ENCODE data around the gene EIF1AD.

The EIF1AD gene

GRCh38 chr11:65981972-65982823 lies 19.8 kb downstream of the EIF1AD start:
- H4K91ac ChIP-seq (ENCODE audit: low read depth, low read length, poor library complexity): no peak overlapping the region
- H2AK5ac ChIP-seq (ENCODE audit: low read depth, low read length): no peak overlapping the region
- no peak for DNase-seq (ENCODE audit: low spot score)
- H3K23ac ChIP-seq (ENCODE audit: low read depth, low read length, poor library complexity): no peak overlapping the region
- H2BK5ac ChIP-seq (ENCODE audit: low read length): no peak overlapping the region
- no peak overlapping the region for H4K8ac ChIP-seq (ENCODE audit: low read depth, low read length)
- H3K4me1 ChIP-seq (ENCODE audit: control insufficient read depth in 2 of 2, insufficient read depth in 1 of 2, low read depth in 1 of 2, low read length in 2 of 2): no peaks in the 10 kb centered on the region
- no peak overlapping the region for H2BK12ac ChIP-seq (ENCODE audit: low read length)
- no peak overlapping the region for H2BK120ac ChIP-seq (ENCODE audit: low read depth, low read length)
- no peak overlapping the region for H2AFZ ChIP-seq (ENCODE audit: low read length)
- peak overlapping the region; percentile 60 for H3K9ac ChIP-seq (ENCODE audit: low read depth, low read length, poor library complexity)
- H3K14ac ChIP-seq (ENCODE audit: low read length): no peak overlapping the region
- H3K27me3 ChIP-seq (ENCODE audit: control insufficient read depth in 3 of 3, insufficient read depth in 3 of 3, low read depth in 1 of 3, low read length in 3 of 3): no peaks in the 10 kb centered on the region
- H3K36me3 ChIP-seq (replicated peaks in 1 of 2; ENCODE audit: control insufficient read depth in 2 of 2, insufficient read depth in 2 of 2, low read length in 2 of 2): peaks cover 15 to 31% of the 10 kb centered on the region in 2 donors
- no peak overlapping the region for H3K4me3 ChIP-seq (ENCODE audit: low read length in 2 of 2)
- H3K9me3 ChIP-seq (replicated peaks in 1 of 2; ENCODE audit: control insufficient read depth in 2 of 2, insufficient read depth in 1 of 2, low read depth in 1 of 2, low read length in 2 of 2): no peaks in the 10 kb centered on the region
- no peak overlapping the region for H3K27ac ChIP-seq (replicated peaks; ENCODE audit: low read length)
- no peaks in the 10 kb centered on the region for H3K79me1 ChIP-seq (ENCODE audit: low read depth, low read length)
- WGBS, 2 donors (ENCODE audit: extremely low coverage in 2 of 2, insufficient read length in 2 of 2, insufficient replicate concordance in 1 of 2): no CpG with 5 or more reads among the region's 16 CpGs
- peak overlapping the region; percentile 66 for H3K4ac ChIP-seq (ENCODE audit: low read length)
- no peak overlapping the region for H2BK15ac ChIP-seq (ENCODE audit: low read length)
- H3K4me2 ChIP-seq (ENCODE audit: insufficient read depth, low read length, poor library complexity, severe bottlenecking): no peak overlapping the region
- no peak overlapping the region for H3K18ac ChIP-seq (ENCODE audit: low read length)

DNA sequence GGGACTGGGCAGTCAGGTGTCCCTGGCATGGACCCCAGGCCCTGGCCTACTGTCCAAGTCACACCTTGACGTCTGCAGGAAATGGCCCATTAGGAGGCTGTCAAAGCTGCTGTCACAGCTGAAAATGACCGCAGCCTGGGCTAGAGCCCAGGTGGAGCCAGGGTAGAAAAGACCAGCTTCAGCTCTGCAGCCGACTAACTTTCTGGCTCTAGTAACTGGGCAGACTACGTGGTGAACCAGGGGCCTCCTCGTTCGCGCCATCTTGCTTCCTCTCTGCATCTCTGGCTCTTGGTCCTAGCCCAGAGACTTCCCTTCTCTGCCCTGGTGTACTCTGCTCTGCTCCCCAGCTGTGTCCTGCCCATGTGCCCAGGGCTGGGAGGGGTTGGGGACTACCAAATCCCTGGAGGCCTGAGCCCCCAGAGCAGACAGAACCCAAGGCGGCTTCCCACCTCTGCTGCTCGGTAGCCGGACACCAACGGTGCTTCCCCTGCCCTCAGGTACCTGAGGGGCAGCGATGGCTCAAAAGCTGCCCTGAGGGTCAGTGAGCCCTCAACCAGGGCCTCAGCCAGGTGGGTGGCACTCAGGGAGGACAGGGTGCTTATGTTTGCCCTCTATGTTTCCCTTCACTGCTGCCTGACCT lies 20.7 kb downstream of the EIF1AD start:
- peak overlapping the region; percentile 22 for H2BK12ac ChIP-seq (ENCODE audit: low read length)
- no peak overlapping the region for H3K14ac ChIP-seq (ENCODE audit: low read length)
- no peak overlapping the region for H3K23ac ChIP-seq (ENCODE audit: low read depth, low read length, poor library complexity)
- peak overlapping the region; percentile 60 for H3K9ac ChIP-seq (ENCODE audit: low read depth, low read length, poor library complexity)
- H2BK5ac ChIP-seq (ENCODE audit: low read length): no peak overlapping the region
- no peak for DNase-seq (ENCODE audit: low spot score)
- H3K27me3 ChIP-seq (ENCODE audit: control insufficient read depth in 3 of 3, insufficient read depth in 3 of 3, low read depth in 1 of 3, low read length in 3 of 3): no peaks in the 10 kb centered on the region
- no peak overlapping the region for H3K18ac ChIP-seq (ENCODE audit: low read length)
- H3K79me1 ChIP-seq (ENCODE audit: low read depth, low read length): no peaks in the 10 kb centered on the region
- no peaks in the 10 kb centered on the region for H3K9me3 ChIP-seq (replicated peaks in 1 of 2; ENCODE audit: control insufficient read depth in 2 of 2, insufficient read depth in 1 of 2, low read depth in 1 of 2, low read length in 2 of 2)
- no CpG with 5 or more reads among the region's 12 CpGs for WGBS, 2 donors (ENCODE audit: extremely low coverage in 2 of 2, insufficient read length in 2 of 2, insufficient replicate concordance in 1 of 2)
- H3K27ac ChIP-seq (replicated peaks; ENCODE audit: low read length): peak overlapping the region; percentile 17
- no peak overlapping the region for H2AK5ac ChIP-seq (ENCODE audit: low read depth, low read length)
- peaks cover 23 to 41% of the 10 kb centered on the region in 2 donors for H3K36me3 ChIP-seq (replicated peaks in 1 of 2; ENCODE audit: control insufficient read depth in 2 of 2, insufficient read depth in 2 of 2, low read length in 2 of 2)
- H3K4ac ChIP-seq (ENCODE audit: low read length): no peak overlapping the region
- no peaks in the 10 kb centered on the region for H3K4me1 ChIP-seq (ENCODE audit: control insufficient read depth in 2 of 2, insufficient read depth in 1 of 2, low read depth in 1 of 2, low read length in 2 of 2)
- H2BK120ac ChIP-seq (ENCODE audit: low read depth, low read length): no peak overlapping the region
- H4K91ac ChIP-seq (ENCODE audit: low read depth, low read length, poor library complexity): no peak overlapping the region
- H3K4me2 ChIP-seq (ENCODE audit: insufficient read depth, low read length, poor library complexity, severe bottlenecking): no peak overlapping the region
- H4K8ac ChIP-seq (ENCODE audit: low read depth, low read length): no peak overlapping the region
- H3K4me3 ChIP-seq (ENCODE audit: low read length in 2 of 2): no peak overlapping the region
- no peak overlapping the region for H2AFZ ChIP-seq (ENCODE audit: low read length)
- no peak overlapping the region for H2BK15ac ChIP-seq (ENCODE audit: low read length)

DNA sequence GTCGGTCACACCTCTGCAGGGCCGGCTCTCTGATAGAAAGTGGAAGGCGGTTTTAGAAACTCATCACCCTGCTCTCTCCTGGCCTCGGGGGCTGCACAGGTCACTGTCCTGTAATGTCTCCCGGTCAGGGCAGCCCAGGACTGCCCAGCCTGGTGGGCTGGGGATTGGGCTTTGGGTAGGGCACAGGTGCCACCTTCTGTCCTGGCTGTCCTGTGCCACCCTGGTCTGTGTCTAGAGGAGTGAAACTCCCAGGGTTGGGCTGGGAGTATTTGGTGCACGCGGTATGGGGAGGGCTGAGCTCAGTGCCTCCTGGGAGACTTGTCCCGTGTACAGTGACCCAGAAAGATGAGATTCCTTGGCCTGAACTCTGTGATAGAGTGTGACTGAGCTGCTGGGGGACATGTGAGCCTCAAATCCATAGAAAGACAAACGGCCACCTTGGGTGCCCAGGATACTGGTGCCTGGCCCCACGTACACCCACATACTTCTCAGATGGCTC lies 22.6 kb downstream of the EIF1AD start:
- Histone ChIP-seq H3K9ac (ENCODE audit: low read depth, low read length, poor library complexity) (no peak overlapping the region), H3K18ac (ENCODE audit: low read length) (no peak overlapping the region), H3K27me3 (ENCODE audit: control insufficient read depth in 3 of 3, insufficient read depth in 3 of 3, low read depth in 1 of 3, low read length in 3 of 3) (no peaks in the 10 kb centered on the region)

More for the DNA sequence above, 22.6 kb downstream of the EIF1AD start:
- H3K23ac ChIP-seq (ENCODE audit: low read depth, low read length, poor library complexity): no peak overlapping the region
- no peak overlapping the region for H2BK120ac ChIP-seq (ENCODE audit: low read depth, low read length)
- H2AFZ ChIP-seq (ENCODE audit: low read length): no peak overlapping the region
- H3K14ac ChIP-seq (ENCODE audit: low read length): no peak overlapping the region
- no peak for DNase-seq (ENCODE audit: low spot score)
- no peak overlapping the region for H2BK12ac ChIP-seq (ENCODE audit: low read length)
- no peak overlapping the region for H3K4me2 ChIP-seq (ENCODE audit: insufficient read depth, low read length, poor library complexity, severe bottlenecking)
- WGBS, 2 donors (ENCODE audit: extremely low coverage in 2 of 2, insufficient read length in 2 of 2, insufficient replicate concordance in 1 of 2): no CpG with 5 or more reads among the region's 10 CpGs
- H3K4me1 ChIP-seq (ENCODE audit: control insufficient read depth in 2 of 2, insufficient read depth in 1 of 2, low read depth in 1 of 2, low read length in 2 of 2): no peaks in the 10 kb centered on the region
- H3K4me3 ChIP-seq (ENCODE audit: low read length in 2 of 2): no peak overlapping the region
- H3K9me3 ChIP-seq (replicated peaks in 1 of 2; ENCODE audit: control insufficient read depth in 2 of 2, insufficient read depth in 1 of 2, low read depth in 1 of 2, low read length in 2 of 2): no peaks in the 10 kb centered on the region
- H3K4ac ChIP-seq (ENCODE audit: low read length): no peak overlapping the region
- peaks cover 30 to 53% of the 10 kb centered on the region in 2 donors for H3K36me3 ChIP-seq (replicated peaks in 1 of 2; ENCODE audit: control insufficient read depth in 2 of 2, insufficient read depth in 2 of 2, low read length in 2 of 2)
- H3K79me1 ChIP-seq (ENCODE audit: low read depth, low read length): no peaks in the 10 kb centered on the region
- no peak overlapping the region for H3K27ac ChIP-seq (replicated peaks; ENCODE audit: low read length)
- no peak overlapping the region for H2AK5ac ChIP-seq (ENCODE audit: low read depth, low read length)
- no peak overlapping the region for H2BK15ac ChIP-seq (ENCODE audit: low read length)
- H4K8ac ChIP-seq (ENCODE audit: low read depth, low read length): no peak overlapping the region
- H4K91ac ChIP-seq (ENCODE audit: low read depth, low read length, poor library complexity): no peak overlapping the region
- no peak overlapping the region for H2BK5ac ChIP-seq (ENCODE audit: low read length)

Data from neuronal stem cell (in vitro differentiated cells).